ENCODE measurements around the gene PRKCG.

- TF ChIP-seq CTCF (IDR thresholded peaks at IDR 0.05; ENCODE audit: borderline replicate concordance, extremely low read depth, low read length, poor library complexity, severe bottlenecking) (no peak), EZH2 (IDR thresholded peaks at IDR 0.05; ENCODE audit: borderline replicate concordance, low read depth, low read length, severe bottlenecking) (no peak)
Observed at GRCh38 chr19:53865523-53865917, 16.5 kb upstream of the PRKCG start.
